ENCODE results near the gene ADIPOQ.
"Not testable (repeated sequence)": the region's sequence is repeated elsewhere in the genome, so short reads cannot be mapped to it uniquely, and the experiment has no call there.

Gene ADIPOQ

DNA sequence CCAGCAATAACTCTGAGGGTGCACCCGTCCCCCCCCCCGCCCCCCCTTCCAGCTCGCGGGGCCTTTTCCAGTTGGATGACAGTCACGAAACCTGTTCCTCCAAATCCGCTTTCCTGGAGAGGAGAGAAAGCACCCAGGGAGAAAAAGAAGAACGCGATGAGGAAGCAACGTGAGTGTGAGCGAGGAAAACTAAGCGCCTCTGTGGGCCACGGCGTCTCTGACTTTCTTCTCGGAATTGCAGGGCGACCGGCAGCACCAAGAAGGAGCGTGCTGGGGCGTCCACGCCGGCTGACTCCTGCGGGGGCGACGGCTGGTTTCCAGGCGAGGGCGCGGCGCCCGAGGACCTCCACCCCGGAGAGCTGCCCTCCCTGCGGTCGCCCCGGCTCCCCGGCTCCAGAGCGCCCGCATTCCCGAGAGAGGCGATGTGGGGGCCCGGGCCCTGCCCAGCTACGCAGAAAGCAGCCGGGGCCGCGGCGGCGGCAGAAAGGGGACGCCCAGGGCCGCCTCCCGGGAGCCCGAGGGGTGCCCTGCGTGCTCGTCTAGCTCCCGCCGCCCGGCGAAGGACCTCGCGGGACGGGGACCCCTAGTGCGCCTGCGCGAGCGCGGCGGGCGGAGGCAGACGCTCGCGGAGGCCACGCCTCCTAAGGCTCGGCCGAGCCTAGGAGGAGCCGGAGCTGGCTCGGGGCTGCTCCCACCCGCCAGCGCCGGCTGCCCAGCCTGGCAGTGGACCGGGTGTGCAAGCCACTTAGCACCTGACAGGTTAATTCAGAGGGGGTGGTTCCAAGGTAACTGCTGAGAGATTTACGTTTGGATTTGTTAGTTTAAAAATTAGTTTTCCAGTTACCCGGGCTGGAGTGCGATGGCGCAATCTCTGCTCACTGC is 15.3 kb upstream of the ADIPOQ start:
- DNase-seq, result peak; percentile 94

DNA sequence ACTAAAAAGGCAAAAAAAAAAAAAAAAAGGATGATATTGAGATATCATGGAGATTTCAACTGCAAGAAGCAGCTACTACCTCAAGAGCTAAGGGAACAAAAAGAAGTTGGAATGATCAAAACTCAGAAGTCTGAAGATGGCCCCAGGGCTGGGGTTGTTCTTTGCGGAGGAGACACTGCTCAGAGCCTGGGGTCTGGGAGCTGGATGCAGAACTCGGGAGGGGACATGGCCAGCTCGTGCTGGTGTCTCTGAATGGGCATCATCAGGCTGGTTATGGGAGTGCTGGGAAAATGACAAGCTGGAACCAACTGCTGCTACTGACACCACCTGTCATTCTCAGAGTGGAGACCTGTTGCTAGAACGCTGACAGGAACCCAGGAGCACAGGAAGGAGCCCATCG is 14.2 kb upstream of the ADIPOQ start:
- no peak for DNase-seq

DNA sequence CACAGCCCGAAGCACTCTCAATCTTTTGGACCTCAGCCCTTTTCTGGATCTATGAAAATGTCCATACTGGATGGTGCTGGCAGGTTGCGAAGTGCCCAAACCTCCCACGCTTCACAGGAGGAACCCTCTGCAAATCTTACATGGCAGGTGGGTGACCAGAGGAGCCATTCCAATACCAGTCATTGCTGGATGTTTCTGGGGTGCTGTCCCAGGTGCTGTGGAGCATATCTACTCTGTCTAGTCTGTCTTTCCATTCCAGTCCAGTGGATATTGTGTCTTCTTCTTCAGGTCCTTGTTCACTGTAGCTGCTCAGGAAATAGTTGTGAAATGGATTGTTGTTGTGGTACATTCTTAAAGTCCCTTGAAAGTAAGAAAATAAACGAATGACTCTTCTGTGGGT is 10.7 kb upstream of the ADIPOQ start:
- no peak for DNase-seq

GRCh38 chr3:186832276-186832675 is 10.2 kb upstream of the ADIPOQ start:
- no peak for DNase-seq

GRCh38 chr3:186839874-186840641 is 2.5 kb upstream of the ADIPOQ start:
- no peak for DNase-seq

GRCh38 chr3:186841620-186842019 is 890 bp upstream of the ADIPOQ start:
- DNase-seq, result no peak

GRCh38 chr3:186843039-186843432 is 526 bp downstream of the ADIPOQ start:
- no peak for DNase-seq

GRCh38 chr3:186844908-186845307 is 2.4 kb downstream of the ADIPOQ start:
- DNase-seq, result no peak

DNA sequence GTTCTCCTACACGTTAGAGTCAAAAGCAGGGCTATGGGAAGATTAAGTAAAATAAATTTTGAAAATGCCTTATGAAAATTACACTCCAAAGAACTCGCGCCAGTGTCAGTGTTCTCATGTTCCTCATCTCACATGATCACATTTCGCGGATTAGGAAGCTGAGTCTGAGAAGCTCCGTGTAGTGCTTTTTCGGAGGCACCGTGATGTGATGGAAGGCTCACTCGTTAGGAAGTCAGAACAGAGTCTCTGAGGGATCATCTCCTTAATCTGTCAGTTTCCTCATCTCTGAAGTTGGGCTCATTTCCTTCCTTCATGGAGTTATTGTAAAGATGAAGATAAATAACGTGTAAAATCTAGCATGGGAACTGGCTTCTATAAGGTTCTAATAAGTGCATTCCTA is 3.2 kb downstream of the ADIPOQ start:
- DNase-seq, result no peak

DNA sequence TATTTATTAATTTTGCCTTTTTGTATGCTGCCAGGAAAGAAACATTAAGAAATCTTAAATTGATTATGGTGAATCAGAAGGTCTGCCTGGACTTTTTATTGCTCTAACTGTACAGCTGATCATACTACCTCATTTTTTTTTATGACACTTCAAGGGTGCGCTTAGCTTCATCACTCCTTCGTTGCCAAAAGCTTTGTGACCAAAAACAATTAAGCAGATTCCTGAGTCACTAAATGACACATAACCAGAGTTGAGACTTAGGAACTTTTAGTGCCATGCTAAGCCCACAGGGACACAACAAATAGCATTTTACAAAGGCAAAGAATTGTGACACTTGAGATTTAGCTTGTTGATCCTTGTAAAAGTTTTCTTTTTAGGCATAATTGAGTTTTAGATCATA is 4.9 kb downstream of the ADIPOQ start:
- no peak for DNase-seq

GRCh38 chr3:186849374-186849975 is 7.0 kb downstream of the ADIPOQ start:
- peak; percentile 41 for DNase-seq

GRCh38 chr3:186851835-186852234 is 9.3 kb downstream of the ADIPOQ start:
- DNase-seq, result not testable (repeated sequence)

DNA sequence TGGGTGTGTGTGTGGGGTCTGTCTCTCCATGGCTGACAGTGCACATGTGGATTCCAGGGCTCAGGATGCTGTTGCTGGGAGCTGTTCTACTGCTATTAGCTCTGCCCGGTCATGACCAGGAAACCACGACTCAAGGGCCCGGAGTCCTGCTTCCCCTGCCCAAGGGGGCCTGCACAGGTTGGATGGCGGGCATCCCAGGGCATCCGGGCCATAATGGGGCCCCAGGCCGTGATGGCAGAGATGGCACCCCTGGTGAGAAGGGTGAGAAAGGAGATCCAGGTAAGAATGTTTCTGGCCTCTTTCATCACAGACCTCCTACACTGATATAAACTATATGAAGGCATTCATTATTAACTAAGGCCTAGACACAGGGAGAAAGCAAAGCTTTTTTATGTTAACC is 10.5 kb downstream of the ADIPOQ start:
- no peak for DNase-seq

GRCh38 chr3:186854146-186854545 is 11.6 kb downstream of the ADIPOQ start:
- DNase-seq, result no peak

- DNase-seq, result no peak
Measured at GRCh38 chr3:186854954-186855353, 12.4 kb downstream of the ADIPOQ start.

DNA sequence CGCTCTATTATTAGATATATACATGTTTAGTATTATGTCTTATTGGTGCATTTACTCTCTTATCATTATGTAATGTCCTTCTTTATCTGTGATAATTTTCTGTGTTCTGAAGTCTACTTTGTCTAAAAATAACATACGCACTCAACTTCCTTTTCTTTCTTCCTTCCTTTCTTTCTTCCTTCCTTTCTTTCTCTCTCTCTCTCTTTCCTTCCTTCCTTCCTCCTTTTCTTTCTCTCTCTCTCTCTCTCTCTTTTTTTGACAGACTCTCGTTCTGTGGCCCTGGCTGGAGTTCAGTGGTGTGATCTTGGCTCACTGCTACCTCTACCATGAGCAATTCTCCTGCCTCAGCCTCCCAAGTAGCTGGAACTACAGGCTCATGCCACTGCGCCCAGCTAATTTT is 15.2 kb downstream of the ADIPOQ start:
- no peak for DNase-seq

GRCh38 chr3:186865215-186865853 is 22.8 kb downstream of the ADIPOQ start:
- DNase-seq, result not testable (repeated sequence)

DNA sequence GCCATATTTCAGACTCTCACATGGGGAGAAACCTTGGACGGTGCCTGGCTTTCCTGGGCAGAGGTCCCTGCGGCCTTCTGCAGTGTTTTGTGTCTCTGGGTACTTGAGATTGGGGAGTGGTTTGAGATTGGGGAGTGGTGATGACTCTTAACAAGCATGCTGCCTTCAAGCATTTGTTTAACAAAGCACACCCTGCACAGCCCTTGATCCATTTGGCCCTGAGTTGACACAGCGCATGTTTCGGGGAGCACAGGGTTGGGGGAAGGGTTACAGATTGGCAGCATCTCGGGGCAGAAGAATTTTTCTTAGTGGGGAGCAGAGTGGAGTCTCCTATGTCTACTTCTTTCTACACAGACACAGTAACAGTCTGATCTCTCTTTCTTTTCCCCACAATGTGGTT is 23.6 kb downstream of the ADIPOQ start:
- not testable (repeated sequence) for DNase-seq

DNA sequence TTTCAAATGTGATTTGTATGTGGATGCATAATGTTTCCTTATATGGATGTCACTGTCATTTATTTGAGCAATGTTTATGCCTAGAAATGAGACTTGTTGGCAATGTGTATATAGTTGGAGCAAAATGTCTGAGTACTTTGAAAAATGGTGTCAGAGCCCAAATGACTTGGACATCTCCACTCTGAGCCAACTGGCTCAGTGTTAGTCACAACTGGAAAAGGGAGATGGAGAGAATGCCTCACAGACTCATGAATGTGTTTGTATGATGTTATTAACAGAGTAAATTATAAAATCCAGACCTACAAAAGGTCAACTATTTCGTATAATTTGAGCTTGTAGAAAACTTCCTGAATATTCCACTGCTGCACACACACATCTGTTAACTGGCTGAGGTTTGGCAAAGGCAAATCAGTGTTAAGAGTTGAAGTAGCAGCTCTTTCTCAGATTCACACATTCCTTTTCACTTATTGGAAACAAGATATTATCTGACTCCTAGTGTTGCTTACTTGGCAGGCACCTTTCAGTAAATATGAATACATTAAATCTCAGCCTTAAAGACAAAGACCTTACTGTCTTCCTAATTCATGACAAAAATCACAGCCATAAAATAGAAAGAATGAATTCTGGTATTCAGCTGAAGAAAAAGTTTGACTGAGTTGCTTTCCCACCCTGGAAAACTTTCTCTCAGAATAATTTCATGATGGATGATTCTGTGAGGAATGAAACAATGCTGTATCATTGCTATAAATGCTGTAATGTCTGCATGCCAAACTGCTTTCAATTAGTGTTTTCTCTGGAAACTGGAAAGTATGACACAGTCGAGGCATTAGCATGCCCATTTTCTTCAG is 27.0 kb downstream of the ADIPOQ start:
- no peak for DNase-seq

- no peak for DNase-seq
Measured at GRCh38 chr3:186870421-186871201, 28.1 kb downstream of the ADIPOQ start.

GRCh38 chr3:186871403-186871924 is 29.0 kb downstream of the ADIPOQ start:
- no peak for DNase-seq

Data from NCI-H146 (cell line).